ENCODE measurements around the gene WFDC2.

WFDC2 gene

DNA sequence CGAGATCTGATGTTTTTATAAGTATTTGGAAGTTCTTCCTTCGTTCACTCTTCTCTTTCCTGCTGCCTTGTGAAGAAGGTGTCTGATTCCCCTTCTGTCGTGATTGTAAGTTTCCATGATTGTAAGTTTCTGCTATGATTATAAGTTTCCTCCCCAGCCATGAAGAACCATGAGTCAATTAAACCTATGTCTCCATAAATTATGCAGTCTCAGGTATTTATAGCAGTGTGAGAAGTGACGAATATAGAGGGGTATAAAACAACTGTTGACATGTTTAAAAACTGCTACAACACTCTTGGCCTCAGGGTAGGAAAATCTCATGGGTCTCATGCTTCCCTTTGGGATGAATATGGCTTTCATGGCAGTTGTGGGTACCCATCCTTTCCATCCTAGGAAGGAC, 5.8 kb upstream of the WFDC2 start:
- H3K9me3 ChIP-seq: no peaks in the 10 kb centered on the region
- DNase-seq: no peak
- TF ChIP-seq, protein P1, sequence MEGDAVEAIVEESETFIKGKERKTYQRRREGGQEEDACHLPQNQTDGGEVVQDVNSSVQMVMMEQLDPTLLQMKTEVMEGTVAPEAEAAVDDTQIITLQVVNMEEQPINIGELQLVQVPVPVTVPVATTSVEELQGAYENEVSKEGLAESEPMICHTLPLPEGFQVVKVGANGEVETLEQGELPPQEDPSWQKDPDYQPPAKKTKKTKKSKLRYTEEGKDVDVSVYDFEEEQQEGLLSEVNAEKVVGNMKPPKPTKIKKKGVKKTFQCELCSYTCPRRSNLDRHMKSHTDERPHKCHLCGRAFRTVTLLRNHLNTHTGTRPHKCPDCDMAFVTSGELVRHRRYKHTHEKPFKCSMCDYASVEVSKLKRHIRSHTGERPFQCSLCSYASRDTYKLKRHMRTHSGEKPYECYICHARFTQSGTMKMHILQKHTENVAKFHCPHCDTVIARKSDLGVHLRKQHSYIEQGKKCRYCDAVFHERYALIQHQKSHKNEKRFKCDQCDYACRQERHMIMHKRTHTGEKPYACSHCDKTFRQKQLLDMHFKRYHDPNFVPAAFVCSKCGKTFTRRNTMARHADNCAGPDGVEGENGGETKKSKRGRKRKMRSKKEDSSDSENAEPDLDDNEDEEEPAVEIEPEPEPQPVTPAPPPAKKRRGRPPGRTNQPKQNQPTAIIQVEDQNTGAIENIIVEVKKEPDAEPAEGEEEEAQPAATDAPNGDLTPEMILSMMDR (IDR thresholded peaks at IDR 0.05): no peak
- H3K4me3 ChIP-seq: no peak overlapping the region
- intact Hi-C loops (cut with DNase I; ENCODE audit: low total_unique reads): no loop called here
- no peaks in the 10 kb centered on the region for H3K4me1 ChIP-seq
- no peaks in the 10 kb centered on the region for H3K36me3 ChIP-seq
- no peak overlapping the region for H3K27ac ChIP-seq
- peaks cover 0 to 5% of the 10 kb centered on the region in 2 donors for H3K27me3 ChIP-seq

DNA sequence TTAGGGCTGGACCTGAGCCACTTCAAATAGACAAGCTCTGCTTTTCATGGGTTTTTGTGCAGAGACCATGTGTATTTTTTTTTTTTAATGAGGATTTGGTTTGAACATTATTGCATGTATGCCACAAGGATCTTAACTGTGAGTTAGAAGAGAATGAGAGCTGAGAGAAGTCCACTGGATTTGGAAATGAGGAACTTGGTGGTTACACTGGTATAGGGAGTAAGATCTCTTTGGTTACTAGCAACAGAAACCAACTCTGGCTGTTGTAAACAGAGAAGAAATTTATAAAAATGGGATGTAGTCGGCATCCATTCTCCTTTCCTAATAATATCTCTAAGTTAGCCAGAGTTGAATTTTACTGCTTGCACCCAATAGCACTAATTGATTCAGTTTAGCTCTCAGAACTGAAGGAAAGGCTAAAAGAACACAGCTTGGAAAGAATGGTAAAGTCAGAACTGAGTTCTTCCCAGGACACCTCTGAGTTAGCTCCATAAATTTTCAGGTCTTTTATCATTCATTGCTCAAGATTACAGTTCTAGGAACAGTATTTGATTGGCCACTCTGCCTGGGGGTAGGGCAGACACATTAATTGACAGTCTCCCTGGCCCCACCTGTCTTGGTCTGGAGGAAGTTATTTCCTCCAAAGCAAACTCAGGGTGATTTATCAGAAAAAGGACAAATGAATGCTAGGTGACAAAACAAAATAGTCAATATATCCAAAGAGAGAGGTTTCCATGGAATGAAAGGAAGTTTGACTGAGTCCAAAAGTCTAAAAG, 3.9 kb upstream of the WFDC2 start:
- Histone ChIP-seq H3K4me1 (peaks cover 0 to 16% (median 14%) of the 10 kb centered on the region in 4 donors), H3K27me3 (peaks cover 0 to 15% of the 10 kb centered on the region in 2 donors)
- intact Hi-C loops (cut with DNase I; ENCODE audit: low total_unique reads): no loop called here

DNA sequence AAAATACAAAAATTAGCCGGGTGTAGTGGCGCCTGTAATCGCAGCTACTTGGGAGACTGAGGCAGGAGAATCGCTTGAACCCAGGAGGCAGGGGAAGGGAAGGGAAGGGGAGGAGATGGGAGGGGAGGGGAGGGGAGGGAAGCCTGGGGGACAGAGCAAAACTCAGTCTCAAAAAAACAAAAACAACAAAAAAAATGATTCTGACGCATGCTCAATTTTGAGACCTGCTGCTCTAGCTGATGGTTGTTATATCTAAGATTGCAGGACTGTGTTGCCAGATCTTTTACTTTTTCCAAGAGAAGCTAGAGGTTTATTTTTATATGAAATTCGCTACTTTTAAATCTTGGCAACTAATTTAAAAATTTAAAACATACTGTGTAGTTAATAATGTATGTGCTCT, 2.4 kb upstream of the WFDC2 start:
- H3K9me3 ChIP-seq: no peaks in the 10 kb centered on the region
- H3K36me3 ChIP-seq: no peaks in the 10 kb centered on the region
- H3K4me3 ChIP-seq: no peak overlapping the region
- no peak for DNase-seq
- TF ChIP-seq, protein P1 (IDR thresholded peaks at IDR 0.05): no peak
- no peak overlapping the region for H3K27ac ChIP-seq
- peaks cover 0 to 22% (median 17%) of the 10 kb centered on the region in 4 donors for H3K4me1 ChIP-seq
- peaks cover 0 to 20% of the 10 kb centered on the region in 2 donors for H3K27me3 ChIP-seq
- intact Hi-C loops (cut with DNase I; ENCODE audit: low total_unique reads): no loop called here

More for the DNA sequence above, 3.9 kb upstream of the WFDC2 start:
- Histone ChIP-seq H3K9me3 (no peaks in the 10 kb centered on the region), H3K27ac (no peak overlapping the region), H3K36me3 (no peaks in the 10 kb centered on the region), H3K4me3 (no peak overlapping the region)
- TF ChIP-seq, protein P1 (IDR thresholded peaks at IDR 0.05): no peak
- DNase-seq: no peak

DNA sequence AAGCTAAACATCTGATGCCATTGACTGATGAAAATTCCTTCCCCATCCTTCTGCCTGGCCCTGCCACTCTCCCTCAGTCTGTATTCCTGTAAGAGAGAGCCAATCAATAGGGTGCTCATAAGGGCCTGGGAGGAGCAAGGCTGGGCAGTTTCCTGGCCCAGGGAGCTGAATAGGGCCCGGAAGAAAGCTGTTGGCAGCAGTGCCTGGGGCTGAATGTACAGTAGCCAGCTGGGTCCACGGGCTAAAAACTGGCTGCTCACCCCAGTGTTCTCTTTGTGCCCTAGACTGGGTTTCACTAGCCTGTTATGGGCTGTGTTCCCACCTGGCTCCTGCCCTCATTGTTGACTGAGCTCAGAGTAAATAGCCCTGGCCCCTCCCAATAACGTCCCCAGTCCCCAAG, 1.7 kb upstream of the WFDC2 start:
- intact Hi-C loops (cut with DNase I; ENCODE audit: low total_unique reads): no loop called here
- Histone ChIP-seq H3K27ac (no peak overlapping the region), H3K4me3 (no peak overlapping the region), H3K9me3 (no peaks in the 10 kb centered on the region), H3K4me1 (peaks cover 0 to 22% (median 17%) of the 10 kb centered on the region in 4 donors), H3K27me3 (peaks cover 0 to 20% of the 10 kb centered on the region in 2 donors), H3K36me3 (no peaks in the 10 kb centered on the region)
- TF ChIP-seq, protein P1 (IDR thresholded peaks at IDR 0.05): no peak
- DNase-seq: no peak

DNA sequence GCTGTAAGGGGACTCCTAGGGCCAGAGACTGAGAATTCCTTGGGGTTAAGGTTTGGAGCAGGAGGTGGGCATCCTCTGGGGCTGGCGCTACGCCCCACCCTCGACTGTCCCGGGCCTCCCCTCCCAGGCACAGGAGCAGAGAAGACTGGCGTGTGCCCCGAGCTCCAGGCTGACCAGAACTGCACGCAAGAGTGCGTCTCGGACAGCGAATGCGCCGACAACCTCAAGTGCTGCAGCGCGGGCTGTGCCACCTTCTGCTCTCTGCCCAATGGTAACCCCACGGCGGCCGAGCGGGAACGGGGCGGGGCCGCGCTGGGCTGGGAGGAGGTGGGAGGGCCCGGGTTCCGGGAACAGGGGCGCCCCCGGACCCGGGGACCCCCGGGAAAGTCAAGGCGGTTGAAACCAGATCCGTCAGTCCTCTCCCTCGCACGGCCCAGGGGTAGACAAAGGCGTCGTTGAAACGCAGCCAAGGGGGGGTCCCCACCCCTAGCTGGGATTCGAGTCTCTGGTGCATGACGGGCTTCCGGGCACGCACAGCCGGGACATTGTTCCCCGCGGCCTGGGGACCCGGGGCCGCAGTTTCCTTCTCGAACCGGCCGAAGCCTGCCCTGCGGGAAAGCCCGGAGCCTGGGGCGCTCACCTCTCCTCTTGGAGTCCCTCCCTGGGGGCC, 844 bp downstream of the WFDC2 start:
- intact Hi-C loops (cut with DNase I; ENCODE audit: low total_unique reads): no loop called here
- peaks cover 0 to 22% (median 17%) of the 10 kb centered on the region in 4 donors for H3K4me1 ChIP-seq
- peak overlapping the region; percentile 48 to 63 for H3K4me3 ChIP-seq
- no peaks in the 10 kb centered on the region for H3K36me3 ChIP-seq
- H3K27ac ChIP-seq: peak overlapping the region; percentile 56
- TF ChIP-seq, protein P1 (IDR thresholded peaks at IDR 0.05): no peak
- peak in 1 of 2 donors; percentile 35 for DNase-seq
- H3K27me3 ChIP-seq: peaks cover 0 to 17% of the 10 kb centered on the region in 2 donors
- H3K9me3 ChIP-seq: no peaks in the 10 kb centered on the region

Data from tibial artery (tissue), 4 donors.